ENCODE measurements around the gene GALNT17. TPM values are rescaled to one million over a fixed set of nuclear protein-coding genes. Genes with fewer than 3 reads are reported as not detected.

GALNT17 gene
- total RNA-seq, 1 donor from 2014 or later = 0.12 TPM

GRCh38 chr7:71484380-71484779 is 352.4 kb downstream of the GALNT17 start:
- TF ChIP-seq CTCF (conservative IDR thresholded peaks at IDR 0.05; ENCODE audit: low read depth, low read length) = no peak
- DNase-seq (ENCODE audit: low read depth) = no peak
- no peak overlapping the region for H3K4me3 ChIP-seq (ENCODE audit: low read depth, low read length)

- no peak for TF ChIP-seq CTCF (conservative IDR thresholded peaks at IDR 0.05; ENCODE audit: low read depth, low read length)
- no peak overlapping the region for H3K4me3 ChIP-seq (ENCODE audit: low read depth, low read length)
- no peak for DNase-seq (ENCODE audit: low read depth)
Observed at GRCh38 chr7:71485586-71485985, 353.6 kb downstream of the GALNT17 start.

GRCh38 chr7:71486414-71486813 is 354.5 kb downstream of the GALNT17 start:
- no peak for DNase-seq (ENCODE audit: low read depth)
- no peak overlapping the region for H3K4me3 ChIP-seq (ENCODE audit: low read depth, low read length)
- no peak for TF ChIP-seq CTCF (conservative IDR thresholded peaks at IDR 0.05; ENCODE audit: low read depth, low read length)

- DNase-seq (ENCODE audit: low read depth) = no peak
- no peak overlapping the region for H3K4me3 ChIP-seq (ENCODE audit: low read depth, low read length)
- no peak for TF ChIP-seq CTCF (conservative IDR thresholded peaks at IDR 0.05; ENCODE audit: low read depth, low read length)
Observed at GRCh38 chr7:71486856-71487628, 355.1 kb downstream of the GALNT17 start.

- no peak overlapping the region for H3K4me3 ChIP-seq (ENCODE audit: low read depth, low read length)
- no peak for TF ChIP-seq CTCF (conservative IDR thresholded peaks at IDR 0.05; ENCODE audit: low read depth, low read length)
- no peak for DNase-seq (ENCODE audit: low read depth)
Observed at GRCh38 chr7:71488308-71488707, 356.4 kb downstream of the GALNT17 start.

- no peak overlapping the region for H3K4me3 ChIP-seq (ENCODE audit: low read depth, low read length)
- TF ChIP-seq CTCF (conservative IDR thresholded peaks at IDR 0.05; ENCODE audit: low read depth, low read length) = no peak
- no peak for DNase-seq (ENCODE audit: low read depth)
Observed at GRCh38 chr7:71491336-71491735, 359.4 kb downstream of the GALNT17 start.

GRCh38 chr7:71495828-71496227 is 363.9 kb downstream of the GALNT17 start:
- TF ChIP-seq CTCF (conservative IDR thresholded peaks at IDR 0.05; ENCODE audit: low read depth, low read length) = no peak
- H3K4me3 ChIP-seq (ENCODE audit: low read depth, low read length) = no peak overlapping the region
- no peak for DNase-seq (ENCODE audit: low read depth)
